GM12878 (cell line): Measurements from ENCODE around the gene ACVR1B. TPM values are rescaled to one million over a fixed set of nuclear protein-coding genes. Genes with fewer than 3 reads are reported as not detected.
A peak's percentile ranks its signal among the peaks of the same experiment; 100 is the strongest.

Experiments
- ATAC-seq: fragments of 200-7000 bp; cut with Tn5 transposase; 3 replicates; pipeline ENCODE4 v1.9.1; 2020; ENCODE audit warnings: mild to moderate bottlenecking, moderate library complexity
- BruUV-seq: library from RNA; stranded (reverse); fragments of 400-500 nt; replicated peaks from 2 replicates; lab custom pipeline; 2021; lab: Mats Ljungman, UMichigan
- CTCF ChIA-PET: fragments of 300-600 bp; sonication (Branson Sonifier 250); formaldehyde crosslinking; extraction: SDS; loops from one replicate; lab custom pipeline; 2021; ENCODE audit warnings: inconsistent platforms; lab: Yijun Ruan, JAX
- POLR2A ChIA-PET: fragments of 350-600 bp; formaldehyde crosslinking; extraction: SDS; loops from one replicate; lab custom pipeline; 2021; ENCODE audit warnings: inconsistent platforms; lab: Charles Lee
- RAD21 ChIA-PET: fragments of 300-600 bp; sonication (Branson Sonifier 250); formaldehyde crosslinking; loops from one replicate; lab custom pipeline; 2023; ENCODE audit warnings: antibody characterized with exemption; ENCODE audit not compliant: unreplicated experiment; lab: Charles Lee
- SMC1A ChIA-PET: fragments of 300-600 bp; sonication (Branson Sonifier 250); formaldehyde crosslinking; loops from one replicate; lab custom pipeline; 2023; ENCODE audit not compliant: unreplicated experiment, uncharacterized antibody; lab: Charles Lee
- DNase-seq: peaks from one replicate; pipeline ENCODE4 v3.0.0-alpha.2; 2011; ENCODE audit warnings: low read depth, low spot score
- FAIRE-seq: peaks from 3 replicates; lab custom pipeline; 2011; peaks lifted over from hg19 to GRCh38; lab: Jason Lieb, UNC
- H2AFZ ChIP-seq: 2 replicates; pipeline ENCODE4 v1.6.0; 2011; ENCODE audit warnings: low read depth, low read length, control low read depth; ENCODE audit not compliant: control insufficient read depth
- H3K27ac ChIP-seq: 2 replicates; pipeline ENCODE4 v1.5.1; 2011; ENCODE audit warnings: control low read depth; ENCODE audit not compliant: control insufficient read depth, insufficient read depth
- H3K27me3 ChIP-seq, 2 experiments: replicated peaks in 1 of 2; 2 replicates each; pipeline versions ENCODE4 v1.6.0 to v1.6.1; 2011; ENCODE audit warnings: low read length in 1 of 2; ENCODE audit not compliant: control insufficient read depth in 2 of 2, insufficient read depth in 2 of 2
- H3K36me3 ChIP-seq, 2 experiments: 2 replicates each; pipeline ENCODE4 v1.5.1; 2011; ENCODE audit warnings: low read length in 1 of 2; ENCODE audit not compliant: control insufficient read depth in 2 of 2, insufficient read depth in 2 of 2
- H3K4me1 ChIP-seq: 2 replicates; pipeline ENCODE4 v1.6.1; 2011; ENCODE audit warnings: mild to moderate bottlenecking, low read length, moderate library complexity, mixed read lengths; ENCODE audit not compliant: control insufficient read depth, insufficient read depth
- H3K4me2 ChIP-seq: 2 replicates; pipeline ENCODE4 v1.6.0; 2011; ENCODE audit warnings: control low read depth; ENCODE audit not compliant: control insufficient read depth, insufficient read depth
- H3K4me3 ChIP-seq: fragments of 200-600 bp; sonication (generic); 2 replicates; pipeline ENCODE4 v1.5.1; 2016
- H3K79me2 ChIP-seq: 2 replicates; pipeline ENCODE4 v1.6.0; 2011; ENCODE audit warnings: low read length; ENCODE audit not compliant: control insufficient read depth, insufficient read depth
- H3K9ac ChIP-seq: 2 replicates; pipeline ENCODE4 v1.8.0; 2011; ENCODE audit warnings: low read length, control low read depth, mixed read lengths; ENCODE audit not compliant: control insufficient read depth, insufficient read depth
- H3K9me3 ChIP-seq: replicated peaks from 3 replicates; pipeline ENCODE4 v1.5.1; 2011; ENCODE audit warnings: mild to moderate bottlenecking, low read length; ENCODE audit not compliant: control insufficient read depth, insufficient read depth
- H4K20me1 ChIP-seq: 2 replicates; pipeline ENCODE4 v1.6.0; 2011; ENCODE audit not compliant: control insufficient read depth, insufficient read depth
- ASH2L ChIP-seq: fragments of 300-600, 200-600 bp; sonication (generic); IDR thresholded peaks from 2 replicates; pipeline ENCODE4 v1.6.1; 2017; ENCODE audit warnings: low read depth, mild to moderate bottlenecking, borderline replicate concordance
- BHLHE40 ChIP-seq, 2 experiments: fragments of 450-650 bp in 1 of 2; IDR thresholded peaks; 2 replicates each; pipeline ENCODE4 v1.6.1; 2011 to 2017; ENCODE audit warnings: low read depth in 2 of 2, borderline replicate concordance in 1 of 2, improper control_type of control experiment in 1 of 2, low read length in 1 of 2, mild to moderate bottlenecking in 1 of 2
- EP300 ChIP-seq, 2 experiments: fragments of 150-350 bp in 1 of 2; IDR thresholded peaks; 2 replicates each; pipeline ENCODE4 v1.6.1; 2011 to 2012; ENCODE audit warnings: low read depth in 2 of 2, low read length in 2 of 2, borderline replicate concordance in 1 of 2, improper control_type of control experiment in 1 of 2, inconsistent platforms in 1 of 2; ENCODE audit not compliant: control insufficient read depth in 1 of 2
- HDAC2 ChIP-seq: fragments of 200-600 bp; sonication (generic); IDR thresholded peaks from 2 replicates; pipeline ENCODE4 v1.6.1; 2017
- NFYB ChIP-seq: IDR thresholded peaks from 2 replicates; pipeline ENCODE4 v1.6.1; 2011; ENCODE audit warnings: low read depth, mild to moderate bottlenecking, low read length, improper control_type of control experiment, moderate library complexity; ENCODE audit not compliant: insufficient read depth
- REST ChIP-seq: IDR thresholded peaks from 2 replicates; pipeline ENCODE4 v1.6.1; 2012; ENCODE audit warnings: mild to moderate bottlenecking, low read depth, low read length
- ZNF384 ChIP-seq: IDR thresholded peaks from 2 replicates; pipeline ENCODE4 v1.6.1; 2012; ENCODE audit warnings: low read depth, mild to moderate bottlenecking, low read length, improper control_type of control experiment, borderline replicate concordance
- WGBS: methylation state at CpG from one replicate; pipeline ENCODE4 v1.1.6; 2016; ENCODE audit warnings: low lambda C conversion rate; ENCODE audit not compliant: insufficient replicate concordance, insufficient coverage; ENCODE audit errors: missing lambda C conversion rate; 5-methylcytosine and 5-hydroxymethylcytosine counted together
- in situ Hi-C: fragments of 300-500 bp; cut with MboI; formaldehyde crosslinking; loops from 9 replicates; pipeline ENCODE4 v1.14.3; 2018; ENCODE audit warnings: mixed read lengths
- intact Hi-C: fragments of 100-400 bp; cut with micrococcal nuclease; formaldehyde crosslinking; loops from one replicate; pipeline ENCODE4 v1.14.2; 2022; ENCODE audit not compliant: unreplicated experiment
- polyA plus RNA-seq, 11 experiments: library from polyadenylated mRNA; depleted of rRNA in 4 of 11; unstranded in 6 of 11; stranded (reverse) in 5 of 11; fragments of >200 nt; fragmentation: Nextera tagmentation in 4 of 11; fragmentation: Illumina TruSeq in 1 of 11; extraction: Ambion mirVana in 4 of 11; extraction: Trizol in 1 of 11; gene quantifications; 1 replicate in 1 of 11; 2 replicates in 10 of 11; pipeline versions ENCODE4 v1.2.1 to v1.2.3, GENCODE V29; 2011 to 2016; ENCODE audit warnings: inconsistent platforms in 2 of 11, missing spikeins in 2 of 11, low read depth in 1 of 11
- total RNA-seq, 4 experiments: library from RNA; depleted of rRNA in 3 of 4; stranded (reverse); fragments of >200 nt in 3 of 4; fragmentation: Illumina TruSeq in 1 of 4; extraction: Trizol in 1 of 4; gene quantifications; 2 replicates each; pipeline versions ENCODE4 v1.2.1 to v1.2.3, GENCODE V29; 2013 to 2021
- TF ChIP-seq, protein P1 (sequence below): IDR thresholded peaks from 2 replicates; pipeline ENCODE4 v1.6.1; 2012; ENCODE audit warnings: low read depth, low read length, improper control_type of control experiment
- TF ChIP-seq, protein P2 (sequence below): IDR thresholded peaks from 2 replicates; pipeline ENCODE4 v1.6.1; 2011; ENCODE audit warnings: borderline replicate concordance, low read depth, mild to moderate bottlenecking, moderate library complexity, mixed read lengths, low read length; ENCODE audit not compliant: insufficient read depth; ENCODE audit errors: extremely low read length
- TF ChIP-seq, protein P3 (sequence below): fragments of 450-650 bp; IDR thresholded peaks from 2 replicates; pipeline ENCODE4 v1.6.1; 2017; ENCODE audit warnings: antibody characterized with exemption, mild to moderate bottlenecking, moderate library complexity

The ACVR1B gene
- total and polyA plus RNA-seq, 10 of the 15 experiments (the other 5 are each of a cell fraction or from before 2014, with no cell fraction given): 0.02 to 0.69 (median 0.16) TPM; not detected in 2

DNA sequence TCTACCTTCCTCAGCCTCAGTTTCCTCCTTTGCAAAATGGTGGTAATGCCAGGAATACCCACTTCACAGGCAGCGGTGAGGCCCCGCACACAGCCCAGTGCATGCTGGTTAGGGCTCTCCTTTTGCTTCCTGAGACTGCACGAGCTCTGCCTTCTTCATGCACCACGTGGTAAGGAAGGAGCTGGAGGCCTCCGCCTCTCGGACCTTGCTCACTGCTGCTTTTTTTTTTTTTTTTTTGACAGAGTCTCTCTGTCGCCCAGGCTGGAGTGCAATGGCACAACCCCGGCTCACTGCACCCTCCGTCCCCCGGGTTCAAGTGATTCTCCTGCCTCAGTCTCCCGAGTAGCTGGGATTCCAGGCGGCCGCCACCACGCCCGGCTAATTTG lies 73.3 kb downstream of the ACVR1B start:
- WGBS: 30% methylated on average over 12 of the region's 15 CpGs
- ChIA-PET RAD21 (interaction anchor here (0.6 to 9.0 kb wide), 30 partner anchors 11 to 151 kb away, joined by 3 to 151 read pairs (median 10); partner anchors contain the start of genes ATG101, NR4A1 and TAMALIN), POLR2A (interaction anchor here (0.6 to 2.9 kb wide), 13 partner anchors 19 to 1770 kb away, joined by 3 to 20 read pairs (median 6); partner anchors contain the start of gene NR4A1), CTCF (interaction anchor here (0.6 to 15.6 kb wide), 35 partner anchors 10 to 854 kb away, joined by 3 to 622 read pairs (median 5); partner anchors contain the start of genes ATG101, NR4A1, SMIM41 and TAMALIN), SMC1A (interaction anchor here (0.7 to 13.7 kb wide), 29 partner anchors 8 to 675 kb away, joined by 3 to 322 read pairs (median 5); partner anchors contain the start of genes ATG101 and NR4A1)
- Histone ChIP-seq H3K9ac (no peak overlapping the region), H2AFZ (peak overlapping the region; percentile 3), H3K4me2 (peak overlapping the region; percentile 64), H3K9me3 (no peaks in the 10 kb centered on the region), H4K20me1 (no peaks in the 10 kb centered on the region), H3K27ac (no peak overlapping the region), H3K27me3 (peaks cover 0 to 9% of the 10 kb centered on the region in 2 experiments; a peak in 2 of 4 replicates), H3K36me3 (no peaks in the 10 kb centered on the region), H3K79me2 (no peaks in the 10 kb centered on the region), H3K4me1 (peaks cover 21% of the 10 kb centered on the region), H3K4me3 (no peak overlapping the region)
- peak; percentile 42 for ATAC-seq
- intact Hi-C loops (loop anchor here (1.0 to 5.0 kb wide), 7 partner anchors 32 to 133 kb away; partner anchors contain the start of gene ATG101), in situ Hi-C loops (loop anchor here (5.0 kb wide), 2 partner anchors 57 to 97 kb away; no protein-coding TSS in a partner anchor)
- DNase-seq: no peak
- FAIRE-seq: no peak
- no TSS peak for BruUV-seq
- TF ChIP-seq ZNF384: peak; percentile 56; the same call in 1 of the 2 replicates
- TF ChIP-seq REST: no peak
- TF ChIP-seq BHLHE40 (IDR thresholded peaks at IDR 0.05; ENCODE audit: borderline replicate concordance in 1 of 2, low read depth in 2 of 2, low read length in 1 of 2): peak in 1 of 2 experiments; percentile 55; a peak in 1 of 4 replicates
- no peak for TF ChIP-seq EP300 (IDR thresholded peaks at IDR 0.05; ENCODE audit: borderline replicate concordance in 1 of 2, control insufficient read depth in 1 of 2, low read depth in 2 of 2, low read length in 2 of 2)
- TF ChIP-seq, protein P1, sequence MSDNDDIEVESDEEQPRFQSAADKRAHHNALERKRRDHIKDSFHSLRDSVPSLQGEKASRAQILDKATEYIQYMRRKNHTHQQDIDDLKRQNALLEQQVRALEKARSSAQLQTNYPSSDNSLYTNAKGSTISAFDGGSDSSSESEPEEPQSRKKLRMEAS: 0 out of 2 replicates have a peak, but pooled peaks have one; percentile 9
- no peak for TF ChIP-seq ASH2L
- TF ChIP-seq HDAC2: no peak
- TF ChIP-seq, protein P2, sequence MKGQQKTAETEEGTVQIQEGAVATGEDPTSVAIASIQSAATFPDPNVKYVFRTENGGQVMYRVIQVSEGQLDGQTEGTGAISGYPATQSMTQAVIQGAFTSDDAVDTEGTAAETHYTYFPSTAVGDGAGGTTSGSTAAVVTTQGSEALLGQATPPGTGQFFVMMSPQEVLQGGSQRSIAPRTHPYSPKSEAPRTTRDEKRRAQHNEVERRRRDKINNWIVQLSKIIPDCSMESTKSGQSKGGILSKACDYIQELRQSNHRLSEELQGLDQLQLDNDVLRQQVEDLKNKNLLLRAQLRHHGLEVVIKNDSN: peak; percentile 58
- TF ChIP-seq, protein P3, sequence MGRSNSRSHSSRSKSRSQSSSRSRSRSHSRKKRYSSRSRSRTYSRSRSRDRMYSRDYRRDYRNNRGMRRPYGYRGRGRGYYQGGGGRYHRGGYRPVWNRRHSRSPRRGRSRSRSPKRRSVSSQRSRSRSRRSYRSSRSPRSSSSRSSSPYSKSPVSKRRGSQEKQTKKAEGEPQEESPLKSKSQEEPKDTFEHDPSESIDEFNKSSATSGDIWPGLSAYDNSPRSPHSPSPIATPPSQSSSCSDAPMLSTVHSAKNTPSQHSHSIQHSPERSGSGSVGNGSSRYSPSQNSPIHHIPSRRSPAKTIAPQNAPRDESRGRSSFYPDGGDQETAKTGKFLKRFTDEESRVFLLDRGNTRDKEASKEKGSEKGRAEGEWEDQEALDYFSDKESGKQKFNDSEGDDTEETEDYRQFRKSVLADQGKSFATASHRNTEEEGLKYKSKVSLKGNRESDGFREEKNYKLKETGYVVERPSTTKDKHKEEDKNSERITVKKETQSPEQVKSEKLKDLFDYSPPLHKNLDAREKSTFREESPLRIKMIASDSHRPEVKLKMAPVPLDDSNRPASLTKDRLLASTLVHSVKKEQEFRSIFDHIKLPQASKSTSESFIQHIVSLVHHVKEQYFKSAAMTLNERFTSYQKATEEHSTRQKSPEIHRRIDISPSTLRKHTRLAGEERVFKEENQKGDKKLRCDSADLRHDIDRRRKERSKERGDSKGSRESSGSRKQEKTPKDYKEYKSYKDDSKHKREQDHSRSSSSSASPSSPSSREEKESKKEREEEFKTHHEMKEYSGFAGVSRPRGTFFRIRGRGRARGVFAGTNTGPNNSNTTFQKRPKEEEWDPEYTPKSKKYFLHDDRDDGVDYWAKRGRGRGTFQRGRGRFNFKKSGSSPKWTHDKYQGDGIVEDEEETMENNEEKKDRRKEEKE: no peak
- TF ChIP-seq NFYB: no peak
